ENCODE results near the gene TRIML2.

TRIML2 gene, protein sequence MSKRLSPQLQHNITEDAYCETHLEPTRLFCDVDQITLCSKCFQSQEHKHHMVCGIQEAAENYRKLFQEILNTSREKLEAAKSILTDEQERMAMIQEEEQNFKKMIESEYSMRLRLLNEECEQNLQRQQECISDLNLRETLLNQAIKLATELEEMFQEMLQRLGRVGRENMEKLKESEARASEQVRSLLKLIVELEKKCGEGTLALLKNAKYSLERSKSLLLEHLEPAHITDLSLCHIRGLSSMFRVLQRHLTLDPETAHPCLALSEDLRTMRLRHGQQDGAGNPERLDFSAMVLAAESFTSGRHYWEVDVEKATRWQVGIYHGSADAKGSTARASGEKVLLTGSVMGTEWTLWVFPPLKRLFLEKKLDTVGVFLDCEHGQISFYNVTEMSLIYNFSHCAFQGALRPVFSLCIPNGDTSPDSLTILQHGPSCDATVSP

DNA sequence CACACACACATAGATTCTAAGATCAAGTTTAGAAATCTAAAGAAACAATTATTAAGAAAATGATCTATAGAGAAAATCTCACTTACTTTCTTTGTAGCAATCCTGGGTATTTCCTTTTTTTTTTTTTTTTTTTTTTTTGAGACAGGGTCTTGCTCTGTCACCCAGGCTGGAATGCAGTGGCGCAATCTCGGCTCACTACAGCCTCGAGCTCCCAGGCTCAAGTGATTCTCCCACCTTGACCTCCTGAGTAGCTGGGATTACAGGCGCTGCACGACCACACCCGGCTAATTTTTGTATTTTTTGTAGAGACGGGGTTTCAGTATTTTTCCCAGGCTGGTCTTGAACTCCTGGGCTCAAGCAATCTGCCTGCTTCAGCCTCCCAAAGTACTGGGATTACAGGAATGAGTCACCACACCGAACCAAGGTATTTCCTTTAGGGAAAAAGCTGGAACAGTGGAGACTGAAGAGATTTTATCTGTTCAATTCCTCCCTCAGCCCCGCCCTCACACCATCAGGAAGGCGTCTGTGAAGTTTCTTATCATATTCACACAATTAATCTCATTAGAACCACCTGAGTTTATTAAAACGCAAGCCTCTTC, at the start of gene TRIML2:
TSS of gene TRIML2 (minus strand) at position 447 of the 599 bp plus-strand sequence. CDS start 4,235 bp downstream, outside the sequence.
- DNase-seq: no peak

DNA sequence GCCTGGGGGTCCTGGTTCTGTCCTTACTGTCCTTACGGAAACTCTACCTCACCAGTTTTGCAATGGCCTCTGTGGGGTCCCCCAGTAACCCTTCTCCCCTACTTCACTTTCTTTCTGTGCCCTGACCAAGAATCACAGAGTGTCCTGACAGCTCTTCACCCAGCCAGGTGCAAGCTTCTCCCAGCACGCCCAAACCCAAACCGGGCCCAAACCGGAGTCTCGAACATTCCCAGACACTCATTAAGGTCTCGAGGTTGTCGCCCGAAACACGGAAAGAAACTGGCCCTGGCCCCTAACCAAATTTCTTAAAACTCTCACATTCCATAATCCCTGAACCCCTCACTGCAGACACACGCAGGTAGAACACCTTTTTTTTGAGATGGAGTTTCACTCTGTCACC, 48.9 kb upstream of the TRIML2 start:
- no peak for DNase-seq

DNA sequence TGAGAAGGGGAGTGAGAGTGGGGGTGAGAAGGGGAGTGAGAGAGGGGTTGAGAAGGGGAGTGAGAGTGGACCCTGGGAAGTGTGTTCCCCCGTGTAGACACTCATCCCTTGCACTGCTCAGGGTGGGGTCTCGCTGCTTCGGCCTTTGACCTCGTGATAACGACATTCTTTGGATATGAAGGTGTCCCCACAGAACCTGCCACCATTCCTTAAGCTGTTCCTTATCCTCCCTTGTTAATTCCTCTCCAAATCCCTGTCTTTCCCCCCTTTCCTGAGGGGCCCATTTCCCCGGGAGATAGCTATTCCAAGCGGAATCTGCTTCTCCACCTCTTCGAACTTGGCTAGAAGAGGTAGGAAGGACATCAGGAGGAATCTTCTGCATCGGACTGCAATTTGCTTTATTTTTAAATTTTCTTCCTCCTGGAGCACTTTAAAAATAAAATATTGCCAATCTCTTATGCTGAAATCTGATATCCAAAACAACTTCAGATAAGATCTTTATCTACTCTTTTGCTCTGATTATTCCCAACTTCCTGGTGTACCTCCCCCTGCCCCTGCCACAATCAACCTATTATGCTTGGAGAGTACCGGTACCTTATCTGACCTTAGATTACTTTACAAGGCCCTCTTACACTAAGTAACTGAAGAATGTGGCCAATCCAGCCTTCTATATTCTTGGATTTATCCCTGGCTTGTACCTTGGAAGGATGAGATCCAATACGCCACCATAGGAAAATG, 45.4 kb upstream of the TRIML2 start:
- no peak for DNase-seq

DNA sequence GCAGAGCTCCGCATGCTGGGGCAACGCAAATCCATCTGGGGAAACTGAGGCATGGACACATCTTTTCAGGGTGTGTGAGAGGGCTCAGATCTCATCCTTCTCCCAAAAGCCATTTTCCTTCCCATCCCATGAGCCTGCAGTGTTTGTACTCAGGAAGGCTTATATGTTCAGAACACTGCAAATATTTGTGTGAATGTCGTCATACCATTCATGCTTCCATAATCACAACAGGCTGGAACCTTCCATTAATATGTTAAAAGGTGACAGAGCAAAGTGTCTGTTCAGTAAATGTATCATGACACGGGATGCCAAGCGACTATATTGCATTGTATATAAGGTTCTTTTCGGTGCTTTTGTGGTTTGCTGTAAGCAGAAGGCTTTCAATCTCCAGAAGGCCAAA, 38.4 kb upstream of the TRIML2 start:
- no peak for DNase-seq

DNA sequence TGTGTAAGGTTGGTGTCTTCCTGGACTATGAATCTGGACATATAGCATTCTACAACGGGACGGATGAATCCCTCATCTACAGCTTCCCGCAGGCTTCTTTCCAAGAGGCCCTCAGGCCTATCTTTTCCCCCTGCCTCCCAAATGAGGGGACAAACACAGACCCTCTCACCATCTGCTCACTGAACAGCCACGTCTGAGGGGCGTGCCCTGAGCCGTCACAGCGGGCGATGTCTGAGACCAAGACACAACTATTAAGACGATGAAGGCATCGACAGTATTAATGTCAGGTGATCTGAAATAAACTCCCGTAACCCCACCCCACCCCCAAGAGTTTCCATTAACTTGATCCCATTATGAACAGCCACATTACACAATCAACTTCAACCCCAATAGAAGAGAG, 37.8 kb upstream of the TRIML2 start:
- no peak for DNase-seq

DNA sequence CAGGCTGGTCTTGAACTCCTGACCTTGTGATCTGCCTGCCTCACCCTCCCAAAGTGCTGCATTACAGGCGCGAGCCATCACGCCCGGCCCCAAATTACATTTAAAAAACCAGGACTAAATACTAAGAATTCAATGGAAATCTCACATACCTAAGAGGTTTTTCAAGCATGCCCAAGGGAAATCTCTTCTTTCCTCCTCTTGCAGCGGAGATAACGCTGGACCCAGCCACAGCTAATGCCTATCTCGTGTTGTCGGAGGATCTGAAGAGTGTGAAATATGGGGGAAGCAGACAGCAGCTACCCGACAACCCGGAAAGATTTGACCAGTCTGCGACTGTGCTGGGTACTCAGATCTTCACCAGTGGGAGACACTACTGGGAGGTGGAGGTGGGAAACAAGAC, 37.2 kb upstream of the TRIML2 start:
- no peak for DNase-seq

DNA sequence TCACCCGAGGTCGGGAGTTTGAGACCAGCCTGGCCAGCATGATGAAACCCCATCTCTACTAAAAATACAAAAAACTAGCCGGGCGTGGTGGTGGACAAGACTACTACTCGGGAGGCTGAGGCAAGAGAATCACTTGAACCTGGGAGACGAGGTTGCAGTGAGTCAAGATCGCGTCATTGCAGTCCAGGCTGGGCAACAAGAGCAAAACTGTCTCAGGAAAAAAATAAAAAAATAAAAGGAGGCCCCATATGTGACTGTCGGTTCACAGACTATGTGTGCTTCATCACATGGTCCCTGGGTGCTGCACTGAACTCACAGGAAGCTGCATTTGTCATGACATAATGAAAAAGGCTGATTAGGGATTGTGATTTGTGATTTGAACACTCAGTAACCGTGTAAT, 36.2 kb upstream of the TRIML2 start:
- no peak for DNase-seq

DNA sequence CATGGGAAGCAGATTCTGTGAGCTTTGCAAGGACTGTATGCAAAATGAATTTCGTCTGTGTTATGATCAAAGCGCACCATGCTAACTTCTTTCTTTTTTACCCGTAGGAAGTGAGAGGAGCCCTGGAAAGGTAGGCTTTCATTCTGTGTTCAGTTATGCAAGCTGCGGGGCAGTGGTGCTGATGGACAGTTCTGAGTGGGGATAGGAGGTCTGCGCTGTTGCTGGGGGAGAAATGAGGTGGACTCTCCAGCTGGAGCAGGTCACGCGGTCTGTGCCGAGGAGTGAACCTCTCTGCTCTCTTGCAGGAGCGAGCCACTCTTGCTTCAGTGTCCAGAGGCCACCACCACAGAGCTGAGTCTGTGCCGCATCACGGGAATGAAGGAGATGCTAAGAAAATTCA, 34.3 kb upstream of the TRIML2 start:
- DNase-seq: no peak

DNA sequence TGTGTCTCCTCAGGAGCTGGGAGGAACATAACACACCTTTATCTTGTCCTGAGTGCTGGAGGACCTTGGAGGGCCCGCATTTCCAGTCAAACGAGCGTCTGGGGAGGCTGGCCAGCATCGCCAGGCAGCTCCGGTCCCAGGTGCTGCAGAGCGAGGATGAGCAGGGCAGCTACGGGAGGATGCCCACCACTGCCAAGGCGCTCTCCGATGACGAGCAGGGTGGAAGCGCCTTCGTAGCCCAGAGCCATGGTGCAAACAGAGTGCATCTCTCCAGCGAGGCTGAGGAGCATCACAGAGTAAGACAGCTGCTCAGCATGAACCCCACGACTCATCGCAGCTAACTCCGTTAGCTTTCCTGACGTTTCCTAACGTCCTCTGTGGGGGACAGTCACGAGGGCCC, 30.3 kb upstream of the TRIML2 start:
- no peak for DNase-seq

DNA sequence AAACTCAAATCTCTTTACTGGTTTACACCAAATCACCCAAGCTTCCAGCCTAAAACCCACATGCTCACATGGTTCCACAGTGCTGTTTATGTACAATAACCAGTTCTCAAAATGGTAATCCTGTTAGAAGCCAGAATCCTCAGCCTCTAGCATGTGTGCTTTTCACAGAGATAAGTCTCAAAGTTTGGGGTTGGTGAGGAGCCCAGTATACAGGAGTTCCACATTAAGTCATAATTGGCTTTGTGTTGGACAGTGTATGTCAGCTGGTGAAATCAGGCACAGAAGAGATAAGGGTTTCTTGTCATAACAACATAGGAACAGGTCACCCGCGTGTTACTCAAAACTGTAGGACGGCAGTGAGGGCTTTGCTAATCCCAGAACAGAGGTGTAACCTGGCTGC, 29.7 kb upstream of the TRIML2 start, which contains the start of gene TRIML1:
TSS of gene TRIML1 (plus strand) at position 301 of the 400 bp plus-strand sequence. CDS start 118 bp downstream, outside the sequence.
- no peak for DNase-seq

DNA sequence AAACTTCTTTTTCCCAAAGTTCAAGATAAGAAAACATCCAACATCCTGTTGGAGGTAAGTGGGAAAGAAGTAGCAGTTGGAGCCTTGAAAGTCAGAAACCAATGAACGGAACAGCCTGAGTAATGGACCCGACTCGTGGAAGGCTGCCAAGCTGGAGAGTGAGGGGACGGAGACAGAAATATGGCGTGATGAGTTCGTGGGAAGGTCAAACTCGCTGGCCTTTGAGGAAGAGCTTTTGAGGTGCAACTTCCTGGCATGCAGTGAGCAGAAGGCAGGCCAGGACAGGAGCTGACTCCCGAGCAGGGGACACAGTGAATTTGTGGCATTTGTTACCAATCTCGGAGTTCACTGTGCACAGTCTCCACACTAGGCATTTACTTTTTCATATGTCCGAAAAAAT, 28.8 kb upstream of the TRIML2 start:
- no peak for DNase-seq

DNA sequence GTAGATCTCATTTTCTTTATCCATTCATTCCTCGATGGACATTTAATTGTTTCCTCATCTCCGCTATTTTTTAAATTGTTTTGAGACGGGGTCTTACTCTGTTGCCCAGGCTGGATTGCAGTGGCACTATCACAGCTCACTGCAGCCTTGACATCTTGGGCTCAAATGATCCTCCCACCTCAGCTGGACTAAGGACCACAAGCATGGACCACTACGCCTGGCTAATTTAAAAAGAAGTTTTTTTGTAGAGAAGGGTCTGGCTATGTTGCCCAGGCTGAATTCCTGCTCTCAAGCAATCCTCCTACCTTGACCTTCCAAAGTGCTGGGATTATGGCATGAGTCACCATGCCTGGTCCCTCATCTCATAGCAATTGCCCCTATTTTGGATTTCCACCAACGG, 22.8 kb upstream of the TRIML2 start:
- DNase-seq: no peak

DNA sequence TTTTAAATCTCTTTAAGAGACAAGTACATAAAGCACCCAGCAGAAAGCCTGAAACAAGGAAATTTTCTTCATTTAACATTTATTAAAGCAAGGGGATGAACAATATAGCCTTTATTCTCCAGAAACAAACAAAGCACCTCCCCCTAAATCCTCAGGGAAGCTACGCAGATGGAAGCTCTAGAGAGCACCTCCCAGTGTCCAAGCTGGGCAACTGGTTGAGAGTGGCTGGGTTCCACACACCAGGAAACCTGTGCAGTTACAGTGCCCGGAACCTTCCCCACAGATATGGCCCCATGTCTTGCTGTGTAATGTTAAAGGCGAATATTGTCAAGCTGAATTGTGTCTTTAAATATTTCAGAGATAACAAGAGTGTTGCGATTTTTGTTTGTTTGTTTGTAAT, 21.0 kb upstream of the TRIML2 start:
- DNase-seq: no peak

DNA sequence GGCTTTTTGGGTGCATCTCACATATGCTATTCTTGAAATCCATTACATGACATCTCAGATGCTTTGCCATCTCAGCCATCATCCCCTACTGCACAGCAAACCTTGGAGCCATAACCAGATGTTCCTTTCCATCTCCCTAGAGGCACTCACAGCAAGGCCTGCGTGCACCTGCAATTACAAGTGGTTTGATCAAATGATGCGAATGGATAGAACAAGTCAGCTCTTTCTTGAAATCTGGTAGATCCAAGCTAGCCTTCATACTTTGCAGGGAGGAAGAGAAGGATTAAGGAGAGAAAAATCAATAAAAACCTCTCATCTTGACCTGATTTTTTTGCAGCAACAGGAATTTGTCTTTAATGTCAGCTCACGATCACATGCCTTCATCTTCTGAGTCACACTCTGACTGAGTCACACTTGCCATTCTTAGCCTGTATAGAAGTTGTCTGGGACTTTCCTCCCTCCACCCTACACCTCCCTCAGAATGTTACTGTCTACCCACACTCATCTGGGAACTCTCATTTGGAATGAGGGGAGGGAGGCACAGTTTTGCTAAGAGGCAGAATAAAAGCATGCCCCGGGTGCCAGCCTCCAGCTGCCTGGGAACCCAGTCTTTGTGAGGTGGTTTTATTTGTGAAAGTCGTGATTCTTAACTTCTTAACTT, 17.9 kb upstream of the TRIML2 start:
- no peak for DNase-seq

DNA sequence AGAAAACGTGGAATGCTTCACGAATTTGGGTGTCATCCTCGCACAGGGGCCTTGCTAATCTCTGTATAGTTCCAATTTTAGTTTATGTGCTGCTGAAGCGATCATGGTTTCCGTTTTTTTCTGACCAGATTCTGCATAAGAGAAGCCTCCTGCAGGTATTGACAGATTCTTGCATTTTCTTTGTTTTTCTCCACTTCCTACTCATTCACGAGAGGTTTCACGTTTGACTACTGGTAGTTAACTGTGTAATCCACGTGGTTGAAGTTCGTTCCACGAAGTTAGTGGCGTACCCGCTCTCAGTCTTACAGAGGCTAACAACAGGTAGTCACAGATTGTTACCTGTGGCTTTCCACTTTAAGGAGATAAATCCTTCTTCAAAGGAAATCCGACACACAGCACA, 12.1 kb upstream of the TRIML2 start:
- DNase-seq: no peak

DNA sequence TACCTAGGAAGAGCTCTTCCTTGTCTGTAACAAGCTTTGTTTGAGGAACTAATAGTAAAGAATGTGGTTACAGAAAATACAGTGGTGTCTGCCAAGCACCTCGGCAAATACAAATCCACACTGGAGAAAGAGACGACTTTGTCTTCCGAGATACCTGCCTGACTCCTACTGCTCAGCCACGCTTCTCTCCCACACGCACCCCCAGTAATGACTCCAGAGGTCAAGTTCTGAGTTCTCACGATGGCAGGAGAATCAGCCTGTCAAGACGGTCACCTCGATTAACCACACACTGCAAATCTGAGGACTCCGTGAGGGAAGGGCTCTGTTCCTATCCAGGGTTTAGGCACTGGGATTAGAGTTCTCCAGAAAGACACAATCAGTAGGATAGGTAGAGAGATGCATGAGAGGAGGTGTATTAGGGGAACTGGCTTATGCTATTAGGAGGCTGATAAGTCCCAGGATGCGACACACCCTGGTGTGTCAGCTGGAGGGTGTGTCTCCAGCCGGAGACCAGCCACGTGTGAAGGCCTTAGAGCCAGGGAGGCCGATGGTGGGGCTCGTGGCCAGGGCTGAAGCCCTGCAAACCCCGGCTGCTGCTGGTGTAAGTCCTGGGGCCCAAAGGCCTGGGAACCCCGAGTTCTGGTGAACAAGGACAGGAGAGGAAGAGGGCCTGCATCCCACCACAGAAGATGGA, 8.4 kb upstream of the TRIML2 start:
- no peak for DNase-seq

DNA sequence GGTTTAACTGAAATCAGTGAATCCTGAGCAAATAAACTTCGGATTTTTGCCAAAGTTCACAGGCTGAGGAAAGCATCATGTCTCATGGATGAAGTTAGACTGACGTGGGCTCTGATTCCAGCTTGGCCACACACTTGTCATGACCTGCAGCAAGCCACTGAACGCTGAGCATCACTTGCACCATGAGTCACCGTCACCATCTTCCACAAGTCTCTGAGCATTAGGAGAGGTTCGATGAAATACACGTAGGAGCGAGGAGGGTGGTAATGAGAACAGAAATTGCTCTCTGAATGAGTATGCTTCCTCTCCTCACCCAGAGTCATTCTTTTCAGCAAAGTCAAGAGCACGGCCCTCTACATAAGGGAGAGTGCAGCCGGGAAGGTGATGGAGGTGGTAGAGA, 3.8 kb upstream of the TRIML2 start:
- DNase-seq: no peak

DNA sequence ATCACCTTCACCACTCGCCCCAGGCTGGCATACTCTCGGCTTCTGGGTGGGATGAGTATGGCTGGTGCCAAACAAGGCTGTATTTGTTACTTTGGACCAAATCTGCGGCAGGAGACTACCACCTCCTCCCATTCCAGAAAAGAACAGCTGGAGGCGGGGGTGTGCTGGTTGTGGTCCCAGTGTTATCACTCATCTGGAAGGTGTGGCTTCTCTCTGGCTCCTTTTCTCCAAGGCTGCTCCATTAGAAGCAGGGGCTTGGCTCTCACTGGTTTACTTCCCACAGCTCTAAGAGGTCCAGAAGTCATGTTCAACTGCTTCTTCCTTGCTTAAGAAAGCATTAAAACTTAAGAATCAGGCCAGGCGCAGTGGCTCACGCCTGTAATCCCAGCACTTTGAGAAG, 2.6 kb upstream of the TRIML2 start:
- no peak for DNase-seq

DNA sequence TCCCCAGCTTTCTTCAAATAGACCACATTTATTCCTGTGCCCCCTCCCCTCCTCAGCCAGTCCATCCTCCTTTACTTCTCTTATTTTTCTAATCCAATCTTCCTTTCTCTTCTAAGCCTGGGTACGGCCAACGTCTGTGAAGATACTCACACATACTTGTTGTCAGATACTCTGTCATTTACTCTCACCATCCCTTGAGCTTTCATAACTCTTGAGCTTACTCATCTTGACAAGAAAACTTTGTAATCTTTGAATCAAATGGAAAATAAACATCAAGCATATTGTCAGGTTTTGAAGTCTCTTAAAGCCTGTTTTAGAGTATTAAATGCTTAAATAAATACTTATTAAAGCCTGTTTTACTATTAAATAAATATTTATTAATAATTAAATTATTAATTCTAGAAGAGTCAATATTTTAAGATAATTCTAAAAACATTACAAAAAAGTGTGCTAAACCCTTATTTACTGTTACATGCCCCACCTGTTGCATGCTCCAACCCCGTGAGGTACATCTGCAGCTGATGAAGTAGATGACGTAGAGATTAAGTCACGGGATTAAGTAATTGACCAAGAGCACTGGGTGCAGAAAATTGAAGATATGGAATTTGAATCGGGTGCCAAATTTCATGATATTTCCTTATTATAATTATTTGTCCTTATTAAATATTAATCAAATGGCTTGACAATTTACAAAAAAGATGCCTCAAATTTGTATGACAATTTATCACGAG, 1.5 kb upstream of the TRIML2 start:
- no peak for DNase-seq

DNA sequence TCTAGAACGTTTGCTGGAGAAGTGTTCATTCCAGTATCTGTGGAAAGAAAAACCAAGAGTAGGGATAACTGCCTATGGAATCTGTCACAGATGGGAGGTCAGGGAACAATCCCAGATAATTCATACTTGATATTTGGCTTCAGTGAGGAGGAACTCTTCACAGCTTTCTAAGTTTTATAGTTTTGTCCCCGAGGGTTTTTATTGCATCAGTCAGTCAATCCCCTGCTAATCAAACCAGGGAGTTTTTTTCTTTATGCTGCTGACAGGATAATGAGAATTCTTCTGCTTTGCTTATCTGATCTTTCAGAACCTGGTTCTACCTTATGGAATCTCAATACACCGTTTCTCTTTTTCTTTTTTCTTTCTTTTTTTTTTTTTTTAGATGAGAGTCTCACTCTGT, 633 bp upstream of the TRIML2 start:
- DNase-seq: no peak

DNA sequence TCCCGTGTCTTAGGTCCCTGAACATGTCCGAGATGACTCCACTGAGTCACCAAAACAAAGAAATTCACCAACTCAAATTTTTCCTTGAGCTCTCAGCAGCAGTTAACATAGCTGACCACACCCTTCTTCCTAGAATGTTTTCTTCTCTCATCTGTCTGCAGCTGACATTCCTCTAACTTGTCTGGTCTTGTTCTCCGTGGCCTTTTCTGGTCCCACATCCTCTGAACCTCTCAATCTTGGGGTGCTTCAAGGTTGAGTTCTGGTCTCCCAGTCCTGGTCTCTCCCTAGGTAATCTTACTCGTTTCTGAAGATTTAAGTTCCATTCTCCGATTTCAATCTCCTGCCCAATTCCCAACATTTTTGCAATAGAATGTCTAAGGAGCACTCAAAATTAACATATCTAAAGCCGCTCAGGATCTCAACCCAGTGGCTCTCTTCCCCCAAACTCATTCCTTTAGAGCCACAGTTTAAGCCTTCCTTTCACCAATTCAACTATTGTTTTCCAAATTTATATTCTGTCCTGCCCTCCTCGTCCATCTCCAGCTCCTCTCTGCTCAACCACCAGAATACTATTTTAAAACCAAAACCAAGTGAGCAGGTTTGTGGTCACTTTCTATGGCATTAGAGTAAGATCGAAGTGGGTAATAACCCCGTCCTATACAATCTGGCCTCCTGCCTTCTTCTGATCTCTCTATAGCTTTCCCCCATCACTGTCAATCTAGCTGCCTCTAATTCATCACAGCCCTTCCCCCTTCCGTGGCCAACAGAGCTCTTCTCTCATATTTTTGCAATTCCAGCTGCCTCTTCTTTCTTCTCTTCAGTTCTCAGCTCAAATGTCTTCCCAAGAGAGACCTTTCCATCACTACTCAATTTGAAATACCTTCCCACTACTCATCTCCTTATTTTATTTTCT, 1.2 kb downstream of the TRIML2 start:
- no peak for DNase-seq
